ENCODE results near the gene TP53RK.

The TP53RK gene

DNA sequence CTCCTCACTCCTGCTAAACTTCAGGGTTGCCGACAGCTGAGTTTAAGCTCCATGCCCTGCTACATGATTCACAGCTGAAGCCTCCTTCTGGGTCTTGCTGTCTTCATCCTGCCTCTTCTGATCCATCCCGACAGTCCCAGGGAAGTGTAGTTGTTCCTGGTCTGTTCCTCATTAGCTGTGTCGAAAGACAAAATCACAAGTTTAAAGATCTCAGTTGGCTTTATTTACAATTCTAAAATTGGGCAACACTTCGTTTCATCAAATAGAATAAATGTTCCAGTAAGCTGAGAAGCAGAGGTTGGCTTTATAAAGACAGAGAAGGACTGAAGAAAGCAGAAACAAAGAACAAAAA lies 16.1 kb upstream of the TP53RK start:
- DNase-seq = no peak

DNA sequence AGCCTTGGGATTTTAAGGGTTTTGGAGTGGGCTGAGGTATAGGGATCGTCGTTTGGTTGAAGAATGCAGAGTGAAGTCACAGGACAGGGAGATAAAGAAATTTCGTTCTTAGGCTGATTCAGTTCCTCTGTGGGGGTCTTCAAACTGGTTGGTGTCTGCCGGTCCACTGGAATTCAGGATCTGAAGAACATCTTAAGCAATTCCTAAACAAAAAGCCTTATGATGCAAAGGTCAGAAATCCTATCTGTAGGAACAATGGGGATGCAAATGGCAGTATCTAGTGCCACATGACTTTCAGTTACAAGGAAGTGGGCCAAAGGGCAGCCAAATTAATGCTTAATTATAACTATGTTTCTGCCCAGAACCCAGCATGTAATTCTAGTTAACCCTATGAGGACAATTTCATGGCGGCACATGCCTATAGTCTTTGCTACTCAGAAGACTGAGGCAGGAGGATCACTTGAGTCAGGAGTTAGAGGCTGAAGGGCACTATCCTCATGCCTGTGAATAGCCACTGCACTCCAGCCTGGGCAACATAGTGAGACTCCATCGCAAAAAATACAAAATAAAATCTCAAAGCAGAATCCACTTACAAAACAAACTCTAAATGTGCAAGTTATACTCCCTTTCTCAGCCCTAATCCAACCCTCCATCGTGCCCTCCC lies 15.6 kb upstream of the TP53RK start:
- DNase-seq = no peak

DNA sequence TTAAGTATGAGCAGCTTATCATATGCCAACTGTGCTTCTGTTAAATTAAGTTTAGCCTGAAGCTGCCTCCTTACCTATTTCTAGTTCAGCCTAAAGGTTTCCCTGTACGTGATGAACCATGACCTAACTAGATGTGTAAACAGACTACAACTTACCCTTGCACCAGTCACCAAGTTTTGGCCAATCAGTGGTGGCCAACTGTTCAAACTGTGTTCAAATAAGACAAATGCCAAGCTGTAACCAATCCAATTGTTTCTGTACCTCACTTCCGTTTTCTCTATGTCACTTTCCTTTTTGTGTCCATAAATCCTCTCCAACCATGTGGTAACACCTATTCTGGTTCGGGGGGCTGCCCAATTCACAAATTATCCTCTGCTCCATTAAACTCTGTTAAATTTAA lies 14.2 kb upstream of the TP53RK start:
- no peak for DNase-seq

DNA sequence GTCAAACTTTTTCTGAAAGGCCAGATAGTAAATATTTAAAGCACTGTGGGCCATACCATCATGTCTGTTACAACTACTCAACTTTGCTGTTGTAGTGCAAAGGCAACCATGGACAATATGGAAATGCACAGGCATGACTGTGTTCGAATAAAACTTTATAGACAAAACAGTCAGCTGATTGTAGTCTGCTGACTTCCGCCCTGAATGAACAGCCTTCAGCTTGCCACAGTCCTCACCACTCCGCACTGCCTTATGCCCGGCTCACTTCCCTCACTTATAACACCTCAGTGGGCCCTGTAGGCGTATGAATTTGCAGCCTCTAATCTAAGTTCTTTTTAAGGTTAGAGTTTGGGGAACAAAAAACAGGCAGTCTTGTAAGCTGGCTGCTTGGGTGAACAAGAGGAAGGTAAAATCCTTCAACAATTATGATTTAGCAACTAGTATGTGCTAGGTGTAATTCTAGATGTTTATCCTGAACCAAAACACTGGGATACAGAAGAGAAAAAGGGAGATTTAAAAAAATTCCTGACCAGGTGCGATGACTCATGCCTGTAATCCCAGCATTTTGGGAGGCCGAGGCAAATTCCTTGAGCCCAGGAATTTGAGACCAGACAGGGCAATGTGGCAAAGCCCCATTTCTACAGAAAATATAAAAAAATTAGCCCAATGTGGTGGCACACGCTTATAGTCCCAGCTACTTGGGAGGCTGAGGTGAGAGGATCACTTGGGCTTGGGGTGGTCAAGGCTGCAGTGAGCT lies 13.4 kb upstream of the TP53RK start:
- no peak for DNase-seq

DNA sequence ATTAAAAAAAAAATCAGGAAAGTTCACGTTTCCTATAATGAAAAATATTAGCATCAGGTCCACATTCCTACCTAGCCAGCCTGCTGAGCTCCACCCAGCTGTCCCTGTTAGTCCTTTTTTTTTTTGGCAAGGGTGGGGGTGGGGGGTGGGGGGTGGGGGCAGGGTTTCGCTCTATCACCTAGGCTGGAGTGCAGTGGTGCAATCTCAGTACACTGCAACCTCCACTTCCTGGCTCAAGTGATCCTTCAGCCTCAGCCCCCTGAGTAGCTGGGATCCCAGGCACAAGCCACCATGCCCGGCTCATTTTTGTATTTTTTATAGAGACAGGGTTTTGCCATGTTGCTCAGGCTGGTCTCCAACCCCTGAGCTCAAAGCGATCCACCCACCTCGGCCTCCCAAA lies 12.7 kb upstream of the TP53RK start:
- DNase-seq = no peak

DNA sequence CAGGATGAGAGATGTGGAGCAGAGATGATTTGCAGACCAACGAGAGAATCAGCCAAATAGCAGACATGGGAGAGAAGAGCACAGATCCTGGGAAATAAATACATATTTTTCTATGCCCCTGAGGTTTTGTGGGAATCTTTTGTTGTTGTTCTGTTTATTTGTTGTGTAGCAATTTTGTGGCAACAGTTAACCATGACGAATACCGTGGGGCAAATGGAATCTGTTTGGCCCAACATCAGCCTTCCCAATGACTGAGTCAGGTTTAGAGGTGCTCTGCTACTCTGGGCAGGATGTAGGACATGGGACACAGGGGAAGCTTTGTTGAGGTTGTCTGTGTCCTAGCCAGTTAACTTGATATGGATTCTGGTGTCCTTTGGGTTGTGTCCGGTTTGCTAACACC lies 12.3 kb upstream of the TP53RK start:
- no peak for DNase-seq

DNA sequence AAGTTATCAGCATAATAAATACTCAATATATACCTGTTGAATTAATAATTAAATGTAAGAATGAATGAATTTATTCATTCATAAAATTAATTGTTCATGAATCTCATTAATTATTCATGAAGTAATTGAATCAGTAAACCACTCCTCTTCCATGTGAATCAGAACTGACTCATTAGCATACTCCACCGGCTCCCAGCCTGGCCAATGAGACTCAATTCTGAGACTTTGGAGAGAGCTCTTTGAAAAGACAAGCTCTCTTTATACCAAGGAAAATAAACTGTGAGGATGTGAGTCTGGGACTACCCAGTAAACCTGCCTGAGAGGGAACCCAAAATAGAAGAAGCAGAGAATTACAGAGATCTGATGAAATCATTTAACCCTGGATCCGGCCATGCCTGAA lies 11.8 kb upstream of the TP53RK start:
- no peak for DNase-seq

DNA sequence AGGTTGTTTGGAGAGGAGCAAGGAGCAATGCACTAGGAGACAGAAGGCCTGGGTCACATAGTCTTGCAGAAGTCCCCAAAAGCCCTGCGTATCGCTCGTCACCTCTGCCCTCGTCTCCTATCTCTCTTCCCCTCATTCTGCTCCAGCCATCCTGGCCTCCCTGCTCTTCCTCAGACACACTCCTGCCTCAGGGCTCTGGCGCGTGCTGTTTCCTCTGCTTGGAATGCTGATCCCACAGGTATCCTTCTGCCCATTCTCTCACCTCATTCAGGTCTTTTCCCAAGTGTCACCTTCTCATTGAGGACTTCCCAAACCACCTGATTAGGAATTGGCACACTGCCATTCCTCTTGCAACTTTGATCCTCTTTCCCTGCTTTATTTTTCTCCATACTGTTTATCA lies 11.2 kb upstream of the TP53RK start:
- DNase-seq = no peak

DNA sequence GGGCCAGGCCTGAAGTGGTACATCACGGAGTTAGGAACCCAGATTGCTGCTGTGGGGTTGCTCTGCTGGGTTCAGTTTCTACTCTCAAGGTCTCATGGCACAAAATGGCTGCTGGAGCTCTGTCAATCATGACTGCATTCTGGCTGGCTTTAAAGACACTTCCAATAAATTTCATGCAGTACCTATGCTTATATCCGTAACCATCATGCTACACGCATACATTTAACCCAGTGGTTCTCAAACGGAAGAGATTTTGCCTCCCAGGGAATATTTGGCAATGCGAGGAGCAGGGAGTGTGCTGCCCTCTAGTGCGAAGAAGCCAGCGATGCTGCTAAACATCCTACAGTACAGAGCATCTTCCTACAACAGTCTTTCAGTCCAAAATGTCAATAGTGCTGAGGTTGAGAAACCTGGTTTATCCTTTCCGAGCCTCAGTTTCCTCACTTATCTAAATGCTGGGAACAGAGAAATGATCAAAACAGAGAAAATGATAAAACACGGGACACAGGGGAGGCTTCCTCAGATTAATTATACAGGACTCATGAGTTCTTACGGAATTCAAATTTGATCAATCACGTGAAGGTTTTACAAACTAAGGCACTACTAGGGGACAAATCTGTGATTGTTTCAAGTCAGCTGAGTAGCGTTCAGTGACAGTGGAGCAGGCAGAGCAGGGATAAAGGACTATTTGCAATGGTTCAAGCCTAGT lies 10.6 kb upstream of the TP53RK start:
- DNase-seq = no peak

DNA sequence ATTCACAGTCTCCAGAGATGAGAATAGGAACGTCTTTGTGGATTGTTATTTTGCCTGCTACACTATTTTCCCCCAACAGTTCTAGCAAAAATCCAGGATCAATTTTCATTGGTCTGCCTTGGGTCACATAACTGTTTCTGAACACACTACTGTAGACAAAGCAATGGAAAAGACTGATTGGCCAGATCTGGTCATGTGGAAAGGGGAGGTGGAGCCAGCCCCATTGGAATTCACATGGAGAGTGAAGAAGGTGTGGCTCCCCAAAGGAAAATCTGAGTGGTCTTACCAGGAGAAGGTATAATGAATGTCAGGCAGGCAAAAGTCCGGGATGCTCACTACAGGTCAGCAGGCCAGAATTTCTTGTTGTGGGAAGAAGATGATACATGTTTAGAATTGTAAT lies 9.5 kb upstream of the TP53RK start:
- DNase-seq = no peak

DNA sequence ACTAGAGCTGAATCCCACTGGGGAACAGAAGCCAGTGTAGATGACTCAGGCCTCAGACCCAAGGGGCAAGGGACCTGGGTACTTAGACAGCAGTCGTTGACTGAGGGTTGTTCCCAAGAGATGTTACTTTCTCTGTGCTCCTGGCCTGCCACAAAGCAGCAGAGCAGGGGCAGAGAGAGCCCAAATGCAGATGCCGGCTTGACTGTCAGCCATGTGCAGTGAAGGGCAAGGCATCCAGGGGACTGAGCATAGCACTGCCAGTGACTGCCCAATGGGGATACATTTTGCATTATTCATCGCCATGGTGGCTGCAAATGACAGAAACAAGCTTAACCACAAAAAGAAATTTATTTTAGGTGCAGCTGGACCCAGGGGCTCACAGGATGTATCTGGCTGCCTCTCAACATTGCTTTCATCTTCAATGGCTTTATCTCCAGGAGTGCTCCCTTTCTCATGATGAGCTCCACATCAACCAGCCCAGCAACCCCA lies 7.6 kb upstream of the TP53RK start:
- no peak for DNase-seq

DNA sequence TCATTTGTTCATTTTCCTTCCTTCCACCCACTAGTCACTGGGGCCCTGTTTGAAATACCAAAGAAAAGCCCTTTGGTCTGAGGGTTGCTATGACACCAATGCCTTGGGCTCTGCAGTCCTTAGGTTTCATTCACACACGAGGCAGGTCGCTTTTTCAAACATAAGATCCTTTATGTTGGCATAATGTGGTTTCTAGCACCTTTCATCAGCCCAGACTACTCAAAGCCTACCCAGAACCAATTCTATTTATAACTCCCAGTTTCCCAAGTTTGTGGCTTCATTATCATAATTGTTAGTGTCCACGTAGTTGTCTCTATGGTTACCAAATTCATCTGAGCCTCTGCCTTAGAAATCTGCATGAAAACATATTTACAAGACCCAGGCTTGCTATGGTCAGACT lies 6.6 kb upstream of the TP53RK start:
- no peak for DNase-seq

DNA sequence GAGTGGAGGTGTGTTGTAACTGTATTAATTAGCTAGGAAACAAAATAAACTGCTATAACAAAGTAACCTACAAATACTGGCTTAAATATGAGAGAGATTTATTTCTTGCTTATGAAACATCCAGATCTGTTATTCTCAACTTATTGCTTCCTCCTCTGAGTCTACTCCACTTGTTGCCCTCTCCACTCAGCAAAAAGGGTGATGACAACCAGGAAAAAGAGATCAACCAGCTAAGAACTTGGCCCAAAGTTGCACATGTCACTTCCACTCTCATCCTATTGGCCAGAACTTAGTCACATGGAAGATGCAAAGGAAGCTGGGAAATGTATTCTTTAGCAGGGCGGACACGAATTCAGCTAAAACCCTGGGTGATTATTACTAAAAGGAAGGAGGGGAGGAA lies 5.2 kb upstream of the TP53RK start:
- DNase-seq = no peak

DNA sequence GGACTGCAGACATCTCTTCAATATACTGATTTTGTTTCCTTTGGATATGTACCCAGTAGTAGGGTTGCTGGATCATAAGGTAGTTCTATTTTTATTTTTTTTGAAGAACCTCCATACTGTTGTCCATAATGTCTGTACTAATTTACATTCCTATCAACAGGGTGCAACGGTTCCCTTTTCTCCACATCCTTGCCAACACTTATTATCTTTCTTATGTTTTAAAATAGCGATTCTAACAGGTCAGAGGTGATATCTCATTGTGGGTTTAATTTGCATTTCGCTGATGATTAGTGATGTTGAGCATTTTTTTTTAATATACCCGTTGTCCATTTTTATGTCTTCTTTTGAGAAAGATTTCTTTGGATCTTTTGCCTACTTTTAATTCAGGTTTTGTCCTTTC lies 2.0 kb upstream of the TP53RK start:
- DNase-seq = no peak

DNA sequence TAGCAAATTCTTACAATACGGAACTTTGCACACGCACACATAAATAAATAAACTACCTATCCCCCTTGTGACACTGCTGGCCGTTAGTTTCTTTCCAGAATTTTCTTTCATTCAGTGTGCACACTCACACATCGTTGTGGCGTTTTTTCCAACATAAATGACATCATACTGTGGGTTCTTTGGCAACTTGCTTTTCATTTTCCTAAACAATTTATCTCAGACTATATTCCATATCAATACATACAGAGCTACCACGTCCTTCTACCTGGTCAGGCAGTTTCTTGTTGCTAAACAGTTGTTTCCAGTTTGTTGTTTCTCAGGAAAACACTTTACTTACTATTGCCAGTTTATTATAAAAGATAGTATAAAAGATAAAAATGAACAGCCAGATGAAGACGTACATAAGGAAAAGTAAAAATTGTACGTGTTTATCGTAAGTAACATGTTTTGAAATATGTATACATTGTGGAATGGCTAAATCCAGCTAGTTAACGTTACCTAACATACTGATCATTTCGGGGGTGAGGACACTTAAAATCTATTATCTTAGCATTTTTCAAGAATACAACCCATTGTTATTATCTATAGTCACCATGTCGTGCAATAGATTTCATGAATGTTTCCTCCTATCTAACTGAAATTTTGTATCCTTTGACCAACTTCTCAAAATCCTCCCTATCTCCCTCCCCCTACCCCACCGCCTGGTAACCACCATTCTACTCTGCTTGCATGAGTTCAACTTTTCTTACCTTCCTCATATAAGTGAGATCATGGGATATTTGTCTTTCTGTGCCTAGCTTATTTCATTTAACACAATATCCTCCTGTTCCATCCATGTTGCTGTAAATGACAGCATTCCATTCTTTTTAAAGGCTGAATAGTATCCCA lies 1.2 kb upstream of the TP53RK start:
- no peak for DNase-seq

DNA sequence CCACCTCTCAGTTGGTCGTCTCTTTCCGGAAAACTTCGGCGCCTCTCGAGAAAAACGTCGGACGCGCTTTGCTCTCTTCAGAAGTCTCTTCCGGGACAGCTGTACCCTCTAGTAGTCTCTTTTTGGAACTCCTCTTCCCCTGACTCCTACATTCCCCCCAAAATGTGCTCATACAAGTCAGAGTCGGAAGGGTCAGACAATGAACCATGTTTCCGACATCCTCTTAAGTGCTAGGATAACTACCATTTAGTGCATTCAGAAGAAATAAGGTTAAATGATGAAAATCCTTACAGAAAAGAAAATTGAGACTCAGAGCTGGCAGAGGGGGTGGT lies 476 bp upstream of the TP53RK start:
- DNase-seq = no peak

DNA sequence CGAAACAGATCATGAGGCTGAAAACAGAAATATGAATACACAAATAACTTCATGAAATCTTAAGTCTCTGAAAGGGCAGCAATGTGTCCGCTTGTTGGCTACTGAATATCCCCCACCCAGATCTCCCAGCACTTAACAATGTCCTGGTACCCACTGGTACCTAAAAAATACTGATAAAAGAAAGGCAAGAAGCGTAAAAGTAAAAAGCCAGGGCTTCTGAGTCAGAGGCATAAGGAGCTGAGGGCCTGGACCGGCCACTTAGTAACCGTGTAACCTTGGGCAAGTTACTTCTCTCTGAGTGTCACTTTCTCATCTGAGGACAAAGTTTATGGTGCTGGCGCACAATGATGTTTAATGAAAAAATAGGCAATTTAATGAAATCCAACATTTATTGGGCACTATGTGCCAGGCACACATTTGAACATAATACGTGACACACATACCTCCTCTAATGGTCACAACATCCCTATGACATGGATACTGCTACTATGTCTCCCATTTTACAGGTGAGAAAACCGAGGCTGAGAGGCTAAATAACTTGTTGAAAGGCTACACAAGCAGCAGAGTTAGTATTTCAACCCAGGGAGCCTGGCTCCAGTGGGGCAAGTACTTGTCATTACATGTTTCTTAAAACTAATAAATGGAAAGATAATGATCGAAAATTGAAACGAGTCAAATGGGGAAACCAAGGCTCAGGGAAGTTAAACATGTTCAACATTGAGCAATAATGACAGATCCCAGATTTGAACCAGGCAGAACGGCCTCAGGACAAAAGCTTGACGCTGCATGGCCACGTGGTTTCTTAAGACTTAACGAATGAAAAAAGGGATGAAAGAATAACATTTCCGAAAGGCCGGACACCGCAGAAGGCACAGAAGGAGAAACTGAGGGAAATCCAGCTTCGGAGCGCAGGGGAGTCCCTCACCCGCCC lies 828 bp downstream of the TP53RK start:
- DNase-seq = no peak

DNA sequence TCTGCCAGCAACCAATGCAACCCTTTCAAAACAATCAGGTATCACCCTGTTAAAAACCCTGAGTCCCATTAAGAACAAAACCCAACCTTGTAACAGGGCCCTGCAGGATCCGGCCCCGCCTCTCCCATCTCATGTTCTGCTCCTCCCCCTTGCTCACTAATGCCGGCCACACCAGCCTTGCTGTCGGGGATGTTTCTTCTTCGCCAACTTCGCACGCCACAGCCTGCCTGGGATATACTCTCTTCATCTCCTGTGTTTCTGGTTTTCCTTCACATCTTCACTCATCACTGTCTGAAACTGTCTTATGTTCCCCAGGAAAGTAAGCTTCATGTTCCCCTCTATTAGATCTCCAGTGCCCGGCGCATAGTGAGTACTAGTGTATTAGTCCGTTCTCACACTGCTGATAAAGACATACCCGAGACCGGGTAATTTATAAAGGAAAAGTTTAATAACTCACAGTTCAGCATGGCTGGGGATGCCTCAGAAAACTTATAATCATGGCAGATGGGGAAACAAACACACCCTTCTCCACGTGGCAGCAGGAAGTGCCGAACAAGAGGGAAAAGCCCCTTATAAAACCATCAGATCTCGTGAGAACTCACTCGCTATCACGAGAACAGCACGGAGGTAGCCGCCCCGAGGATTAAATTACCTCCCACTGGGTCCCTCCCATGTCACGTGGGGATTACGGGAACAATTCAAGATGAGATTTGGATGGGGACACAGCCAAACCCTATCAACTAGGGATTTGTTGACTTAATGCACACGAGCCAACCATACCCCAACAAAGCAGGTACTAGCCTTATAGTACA lies 5.1 kb downstream of the TP53RK start:
- peak; percentile 84 for DNase-seq

DNA sequence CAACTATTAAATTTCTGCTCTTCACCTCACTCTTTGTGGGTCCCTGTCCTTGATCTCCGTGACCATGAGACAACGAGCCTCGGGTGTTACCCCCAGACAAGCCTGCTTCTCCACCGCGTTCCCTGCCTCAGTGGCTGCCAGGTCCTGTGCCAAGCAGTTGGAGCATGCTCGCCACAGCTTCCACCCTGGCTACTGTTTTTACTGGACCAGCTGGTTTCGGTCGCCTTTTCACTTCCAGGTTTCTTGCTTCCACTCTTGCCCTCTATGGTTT lies 5.6 kb downstream of the TP53RK start:
- DNase-seq = no peak

DNA sequence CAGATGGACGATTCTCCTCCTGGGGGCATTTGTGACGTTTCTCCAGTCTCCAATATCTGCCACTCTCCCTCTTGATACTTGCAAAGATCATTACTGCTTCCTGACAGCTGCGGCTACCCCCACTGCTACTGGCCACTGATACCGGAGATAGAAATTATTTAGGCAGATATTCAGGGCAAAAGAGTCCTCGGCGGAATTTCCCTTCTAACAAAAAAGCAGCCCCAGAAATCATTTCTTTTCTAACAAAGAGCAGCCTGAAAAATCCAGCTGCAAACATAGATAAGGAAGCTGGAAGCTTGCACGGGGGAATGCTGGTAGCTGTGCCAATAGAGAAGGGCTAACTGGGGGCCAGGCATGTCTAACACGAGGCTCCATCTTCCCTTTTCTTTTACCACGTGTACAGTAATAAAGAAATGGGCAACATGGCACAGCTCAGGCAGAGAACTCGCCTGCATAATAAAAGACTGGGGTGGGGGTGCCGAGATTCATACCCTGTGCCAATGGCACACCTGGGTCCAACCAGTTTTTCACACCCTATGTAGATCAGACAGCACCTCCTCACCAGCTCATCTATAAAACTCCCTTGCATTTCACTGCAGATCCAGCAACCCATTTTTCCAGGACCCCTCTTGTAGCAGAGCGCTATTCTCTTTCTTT lies 6.1 kb downstream of the TP53RK start:
- no peak for DNase-seq
